Activated naive CD4-positive, alpha-beta T cell treated with Interleukin-2 at 50 U/mL for 16 hours (primary cell): ENCODE data around the gene STK26.
"Not testable (repeated sequence)": the region's sequence is repeated elsewhere in the genome, so short reads cannot be mapped to it uniquely, and the experiment has no call there.

Source experiments
- DNase-seq: peaks from one replicate; pipeline ENCODE4 v3.0.0-alpha.2; 2020

The STK26 gene

GRCh38 chrX:132022967-132023895 is at the start of gene STK26:
Gene STK26 (plus strand): TSS chrX:132023302. CDS start chrX:132023618, 316 bp downstream.
- DNase-seq = peak; percentile 79

GRCh38 chrX:131975851-131976250 is 47.3 kb upstream of the STK26 start:
- DNase-seq = no peak

- DNase-seq = no peak
Measured at GRCh38 chrX:131977619-131978018, 45.5 kb upstream of the STK26 start.

- DNase-seq = no peak
Measured at GRCh38 chrX:131979116-131979515, 44.0 kb upstream of the STK26 start.

- DNase-seq = no peak
Measured at GRCh38 chrX:131985526-131986049, 37.5 kb upstream of the STK26 start.

GRCh38 chrX:131987252-131987651 is 35.9 kb upstream of the STK26 start:
- DNase-seq = no peak

- DNase-seq = no peak
Measured at GRCh38 chrX:131988236-131988635, 34.9 kb upstream of the STK26 start.

- peak; percentile 29 for DNase-seq
Measured at GRCh38 chrX:132001127-132001526, 22.0 kb upstream of the STK26 start.

GRCh38 chrX:132004728-132005127 is 18.4 kb upstream of the STK26 start:
- DNase-seq = no peak

- no peak for DNase-seq
Measured at GRCh38 chrX:132009350-132009749, 13.8 kb upstream of the STK26 start.

- not testable (repeated sequence) for DNase-seq
Measured at GRCh38 chrX:132010213-132010612, 12.9 kb upstream of the STK26 start.

GRCh38 chrX:132015875-132016274 is 7.2 kb upstream of the STK26 start:
- DNase-seq = no peak

- DNase-seq = no peak
Measured at GRCh38 chrX:132016628-132017430, 6.3 kb upstream of the STK26 start.

GRCh38 chrX:132017431-132018185 is 5.5 kb upstream of the STK26 start:
- DNase-seq = no peak

GRCh38 chrX:132022198-132022966 is 720 bp upstream of the STK26 start:
- DNase-seq = peak; percentile 5

- peak; percentile 66 for DNase-seq
Measured at GRCh38 chrX:132023896-132024386, 839 bp downstream of the STK26 start.

- DNase-seq = no peak
Measured at GRCh38 chrX:132025041-132025440, 1.9 kb downstream of the STK26 start.

- no peak for DNase-seq
Measured at GRCh38 chrX:132030264-132030663, 7.2 kb downstream of the STK26 start.

GRCh38 chrX:132031867-132032266 is 8.8 kb downstream of the STK26 start:
- no peak for DNase-seq

GRCh38 chrX:132033166-132033565 is 10.1 kb downstream of the STK26 start:
- DNase-seq = no peak

- no peak for DNase-seq
Measured at GRCh38 chrX:132034648-132035047, 11.5 kb downstream of the STK26 start.

- DNase-seq = no peak
Measured at GRCh38 chrX:132037479-132037993, 14.4 kb downstream of the STK26 start.
